Pancreas (tissue), 10 donors: ENCODE data around the gene PCK2. TPM values are rescaled to one million over a fixed set of nuclear protein-coding genes. Genes with fewer than 3 reads are reported as not detected.
A peak's percentile ranks its signal among the peaks of the same experiment; 100 is the strongest.

ENCODE experiments used
- ATAC-seq, 4 donors: fragments of 200-7000 bp; cut with Tn5 transposase; one replicate each; pipeline versions ENCODE4 v1.8.0 to v1.9.1; 2020; ENCODE audit warnings: mild to moderate bottlenecking in 4 of 4, moderate library complexity in 4 of 4
- DNase-seq, 6 donors: peaks; one replicate each; pipeline ENCODE4 v3.0.0-alpha.2; 2020
- FAIRE-seq: peaks from 2 replicates; lab custom pipeline; 2012; peaks lifted over from hg19 to GRCh38; lab: Jason Lieb, UNC
- H3K27ac ChIP-seq, 4 donors: fragments of 200-600 bp; sonication (generic); 1 replicate in 3 of 4; 2 replicates in 1 of 4; pipeline versions ENCODE4 v1.5.0 to v1.8.0; 2020
- H3K27me3 ChIP-seq, 4 donors: fragments of 200-600 bp; one replicate each; pipeline ENCODE4 v1.8.0; 2021
- H3K36me3 ChIP-seq, 3 donors: fragments of 200-600 bp; sonication (generic) in 1 of 3; one replicate each; pipeline versions ENCODE4 v1.5.0 to v1.8.0; 2020 to 2021
- H3K4me1 ChIP-seq, 3 donors: fragments of 200-600 bp; one replicate each; pipeline ENCODE4 v1.8.0; 2021
- H3K4me3 ChIP-seq, 4 donors: fragments of 200-600 bp; sonication (generic) in 2 of 4; one replicate each; pipeline versions ENCODE4 v1.5.0 to v1.8.0; 2020 to 2021
- H3K9me3 ChIP-seq, 4 donors: fragments of 200-600 bp; one replicate each; pipeline ENCODE4 v1.8.0; 2021
- WGBS, 2 donors: extraction: QIAGEN DNeasy Blood & Tissue Kit; methylation state at CpG; one replicate each; pipeline ENCODE4 v1.1.7; 2013; 5-methylcytosine and 5-hydroxymethylcytosine counted together
- intact Hi-C, 3 donors: fragments of 100-400 bp; cut with DNase I; formaldehyde crosslinking; loops; one replicate each; pipeline versions ENCODE4 v1.11.1 to v1.14.2; 2022
- microRNA-seq, 2 donors: library from miRNA; unstranded; fragments of <30 nt; microRNA quantifications; one replicate each; pipeline versions ENCODE4 to v1.1.0, GENCODE V29; 2019 to 2020
- polyA plus RNA-seq, 2 donors: library from polyadenylated mRNA; stranded (reverse); fragments of 200-250 nt; gene quantifications; one replicate each; pipeline ENCODE4 v1.2.3, GENCODE V29; 2013
- total RNA-seq, 6 donors: library from RNA; stranded (reverse); fragmentation: NEBNext Ultra II Directional in 4 of 6; extraction: Animal tissue kit (Norgen Biotek cat#: 25700) in 4 of 6; gene quantifications; one replicate each; pipeline versions ENCODE4 v1.2.1 to v1.2.4, GENCODE V29; 2021 to 2023
- TF ChIP-seq, protein P1 (sequence below), 4 donors: fragments of 200-600 bp; sonication (generic) in 3 of 4; IDR thresholded peaks; one replicate each; pipeline versions ENCODE4 v1.5.0 to v1.8.0; 2021; ENCODE audit warnings: antibody characterized with exemption in 4 of 4
- donor health status: healthy with polysubstance abuse.
- donor health status: DM: no; HTN: no; CAD: no; lungs with moderate emphysema.
- donor health status: DM: no; HTN: no; CAD: no.
- donor health status: control.
- donor health status: control.
- donor health status: Bipolar disorder and iron deficiency.
- donor health status: DM: yes; HTN: yes; CAD: no.
- donor health status: DM: no; HTN: no; CAD: no.
- donor health status: DM: no; HTN: no; CAD: no.
- donor health status: DM: yes; HTN: yes; CAD: no.

The PCK2 gene
- total and polyA plus RNA-seq, 8 donors, result 12.8 to 146 (median 21.0) TPM

DNA sequence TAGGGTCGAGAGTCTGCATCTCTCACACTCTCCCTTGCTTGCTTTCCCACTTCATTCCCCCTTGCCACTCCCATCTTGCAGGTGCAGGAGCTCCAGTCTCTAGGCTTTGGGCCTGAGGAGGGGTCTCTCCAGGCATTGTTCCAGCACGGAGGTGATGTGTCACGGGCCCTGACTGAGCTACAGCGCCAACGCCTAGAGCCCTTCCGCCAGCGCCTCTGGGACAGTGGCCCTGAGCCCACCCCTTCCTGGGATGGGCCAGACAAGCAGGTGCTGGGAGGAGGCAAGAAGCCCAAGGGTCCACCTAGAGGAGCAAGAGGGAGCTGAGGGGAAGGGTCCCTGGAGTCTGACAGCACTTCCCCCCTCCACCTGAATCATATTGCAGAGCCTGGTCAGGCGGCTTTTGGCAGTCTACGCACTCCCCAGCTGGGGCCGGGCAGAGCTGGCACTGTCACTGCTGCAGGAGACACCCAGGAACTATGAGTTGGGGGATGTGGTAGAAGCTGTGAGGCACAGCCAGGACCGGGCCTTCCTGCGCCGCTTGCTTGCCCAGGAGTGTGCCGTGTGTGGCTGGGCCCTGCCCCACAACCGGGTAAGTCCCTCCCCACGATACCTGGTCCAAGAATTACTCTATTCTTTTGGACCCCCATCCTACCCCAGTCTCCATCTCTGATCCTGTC, 57.4 kb downstream of the PCK2 start:
- H3K36me3 ChIP-seq, result peaks cover 3 to 59% (median 37%) of the 10 kb centered on the region in 3 donors
- no peak for ATAC-seq
- no peak overlapping the region for H3K27ac ChIP-seq
- intact Hi-C loops, result no loop called here
- H3K4me3 ChIP-seq, result no peak overlapping the region
- TF ChIP-seq, protein P1, sequence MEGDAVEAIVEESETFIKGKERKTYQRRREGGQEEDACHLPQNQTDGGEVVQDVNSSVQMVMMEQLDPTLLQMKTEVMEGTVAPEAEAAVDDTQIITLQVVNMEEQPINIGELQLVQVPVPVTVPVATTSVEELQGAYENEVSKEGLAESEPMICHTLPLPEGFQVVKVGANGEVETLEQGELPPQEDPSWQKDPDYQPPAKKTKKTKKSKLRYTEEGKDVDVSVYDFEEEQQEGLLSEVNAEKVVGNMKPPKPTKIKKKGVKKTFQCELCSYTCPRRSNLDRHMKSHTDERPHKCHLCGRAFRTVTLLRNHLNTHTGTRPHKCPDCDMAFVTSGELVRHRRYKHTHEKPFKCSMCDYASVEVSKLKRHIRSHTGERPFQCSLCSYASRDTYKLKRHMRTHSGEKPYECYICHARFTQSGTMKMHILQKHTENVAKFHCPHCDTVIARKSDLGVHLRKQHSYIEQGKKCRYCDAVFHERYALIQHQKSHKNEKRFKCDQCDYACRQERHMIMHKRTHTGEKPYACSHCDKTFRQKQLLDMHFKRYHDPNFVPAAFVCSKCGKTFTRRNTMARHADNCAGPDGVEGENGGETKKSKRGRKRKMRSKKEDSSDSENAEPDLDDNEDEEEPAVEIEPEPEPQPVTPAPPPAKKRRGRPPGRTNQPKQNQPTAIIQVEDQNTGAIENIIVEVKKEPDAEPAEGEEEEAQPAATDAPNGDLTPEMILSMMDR (IDR thresholded peaks at IDR 0.05), result no peak
- FAIRE-seq, result no peak
- peaks cover 0 to 7% (median 6%) of the 10 kb centered on the region in 3 donors for H3K4me1 ChIP-seq
- H3K9me3 ChIP-seq, result no peaks in the 10 kb centered on the region
- DNase-seq, result peak in 2 of 6 donors; percentile 50 to 67
- WGBS, 2 donors, result 94% methylated on average over 16 of the region's 16 CpGs
- no peaks in the 10 kb centered on the region for H3K27me3 ChIP-seq

Small RNA genes lying within 50 kb of the gene (microRNA-seq; reads per million reads assigned to microRNA genes)
- gene MIR7703, result 0 to 0.59 reads per million in 2 donors

Other genes starting within 250 kb of the PCK2 start
- 10 to 100 TPM; 10.8 to 24.8 (median 12.7) TPM for gene DHRS4, start 140.5 kb upstream of the PCK2 start, total RNA-seq
- gene DHRS4, start 140.5 kb upstream of the PCK2 start, polyA plus RNA-seq, result 10 to 100 TPM; 26.4 to 27.7 TPM
- 10 to 100 TPM; 10.3 to 16.2 (median 11.5) TPM for gene DHRS4L2, start 105.4 kb upstream of the PCK2 start, total RNA-seq
- gene DHRS4L2, start 105.4 kb upstream of the PCK2 start, polyA plus RNA-seq, result 10 to 100 TPM; 20.2 to 35.0 TPM
- under 1 TPM; 0.31 to 1.00 (median 0.71) TPM for gene CARMIL3, start 42.3 kb upstream of the PCK2 start, total RNA-seq
- 1 to 10 TPM; 2.7 to 4.0 TPM for gene CARMIL3, start 42.3 kb upstream of the PCK2 start, polyA plus RNA-seq
- gene CPNE6, start 22.7 kb upstream of the PCK2 start, total RNA-seq, result not detected
- under 1 TPM in 1 of 2 donors, not detected in 1; 0.07 TPM for gene CPNE6, start 22.7 kb upstream of the PCK2 start, polyA plus RNA-seq
- gene DCAF11, start 20.5 kb downstream of the PCK2 start, total RNA-seq, result 10 to 100 TPM; 50.1 to 78.9 (median 60.3) TPM
- 10 to 100 TPM; 34.2 to 41.6 TPM for gene DCAF11, start 20.5 kb downstream of the PCK2 start, polyA plus RNA-seq
- 1 to 10 TPM in 3 of 6 donors, under 1 TPM in 3; 0.37 to 2.4 (median 1.1) TPM for gene NRL, start 20.6 kb downstream of the PCK2 start, total RNA-seq
- gene NRL, start 20.6 kb downstream of the PCK2 start, polyA plus RNA-seq, result 1 to 10 TPM; 2.3 TPM
- 10 to 100 TPM in 1 of 6 donors, 1 to 10 TPM in 5; 2.7 to 12.0 (median 4.0) TPM for gene FITM1, start 36.3 kb downstream of the PCK2 start, total RNA-seq
- 10 to 100 TPM in 1 of 2 donors, 1 to 10 TPM in 1; 3.4 to 11.1 TPM for gene FITM1, start 36.3 kb downstream of the PCK2 start, polyA plus RNA-seq
- 100 to 1,000 TPM in 2 of 6 donors, 10 to 100 TPM in 4; 46.4 to 107 (median 68.8) TPM for gene PSME1, start 41.9 kb downstream of the PCK2 start, total RNA-seq
- gene PSME1, start 41.9 kb downstream of the PCK2 start, polyA plus RNA-seq, result 100 to 1,000 TPM in 1 of 2 donors, 10 to 100 TPM in 1; 88.9 to 132 TPM
- 10 to 100 TPM in 5 of 6 donors, 1 to 10 TPM in 1; 8.1 to 18.8 (median 13.5) TPM for gene EMC9, start 47.3 kb downstream of the PCK2 start, total RNA-seq
- 10 to 100 TPM; 52.4 to 72.6 TPM for gene EMC9, start 47.3 kb downstream of the PCK2 start, polyA plus RNA-seq
- 10 to 100 TPM; 33.9 to 90.3 (median 59.2) TPM for gene PSME2, start 52.3 kb downstream of the PCK2 start, total RNA-seq
- 100 to 1,000 TPM; 180 to 285 TPM for gene PSME2, start 52.3 kb downstream of the PCK2 start, polyA plus RNA-seq
- gene RNF31, start 53.2 kb downstream of the PCK2 start, total RNA-seq, result 10 to 100 TPM; 25.8 to 44.2 (median 37.1) TPM
- gene RNF31, start 53.2 kb downstream of the PCK2 start, polyA plus RNA-seq, result 100 to 1,000 TPM; 124 to 169 TPM
- 10 to 100 TPM; 20.3 to 60.7 (median 27.9) TPM for gene IRF9, start 67.0 kb downstream of the PCK2 start, total RNA-seq
- 10 to 100 TPM; 50.7 to 60.8 TPM for gene IRF9, start 67.0 kb downstream of the PCK2 start, polyA plus RNA-seq
- gene REC8, start 77.8 kb downstream of the PCK2 start, total RNA-seq, result 1 to 10 TPM; 3.5 to 9.9 (median 4.5) TPM
- gene REC8, start 77.8 kb downstream of the PCK2 start, polyA plus RNA-seq, result 10 to 100 TPM; 22.8 to 41.1 TPM
- gene IPO4, start 94.5 kb downstream of the PCK2 start, total RNA-seq, result 10 to 100 TPM; 24.6 to 62.0 (median 31.0) TPM
- gene IPO4, start 94.5 kb downstream of the PCK2 start, polyA plus RNA-seq, result 10 to 100 TPM; 21.3 to 29.4 TPM
- 10 to 100 TPM; 29.2 to 46.8 (median 38.4) TPM for gene TM9SF1, start 101.1 kb downstream of the PCK2 start, total RNA-seq
- gene TM9SF1, start 101.1 kb downstream of the PCK2 start, polyA plus RNA-seq, result 10 to 100 TPM; 20.5 to 34.4 TPM
- gene TSSK4, start 111.4 kb downstream of the PCK2 start, total RNA-seq, result under 1 TPM in 5 of 6 donors, not detected in 1; 0.16 to 0.66 (median 0.40) TPM
- gene TSSK4, start 111.4 kb downstream of the PCK2 start, polyA plus RNA-seq, result under 1 TPM; 0.14 to 0.46 TPM
- gene CHMP4A, start 119.2 kb downstream of the PCK2 start, total RNA-seq, result 10 to 100 TPM; 16.3 to 31.2 (median 22.4) TPM
- gene CHMP4A, start 119.2 kb downstream of the PCK2 start, polyA plus RNA-seq, result 10 to 100 TPM; 35.4 to 79.9 TPM
- gene MDP1, start 121.8 kb downstream of the PCK2 start, total RNA-seq, result 10 to 100 TPM in 2 of 6 donors, 1 to 10 TPM in 4; 7.8 to 11.9 (median 9.3) TPM
- gene MDP1, start 121.8 kb downstream of the PCK2 start, polyA plus RNA-seq, result 10 to 100 TPM; 20.4 to 31.7 TPM
- 10 to 100 TPM; 32.5 to 65.1 (median 46.9) TPM for gene NEDD8, start 138.1 kb downstream of the PCK2 start, total RNA-seq
- gene NEDD8, start 138.1 kb downstream of the PCK2 start, polyA plus RNA-seq, result 100 to 1,000 TPM in 1 of 2 donors, 10 to 100 TPM in 1; 62.8 to 118 TPM
- 10 to 100 TPM; 24.3 to 37.0 (median 28.6) TPM for gene GMPR2, start 138.6 kb downstream of the PCK2 start, total RNA-seq
- gene GMPR2, start 138.6 kb downstream of the PCK2 start, polyA plus RNA-seq, result 10 to 100 TPM; 23.6 to 48.1 TPM
- 10 to 100 TPM; 32.1 to 42.6 (median 34.4) TPM for gene TINF2, start 148.3 kb downstream of the PCK2 start, total RNA-seq
- 10 to 100 TPM; 23.8 to 43.8 TPM for gene TINF2, start 148.3 kb downstream of the PCK2 start, polyA plus RNA-seq
- gene TGM1, start 168.9 kb downstream of the PCK2 start, total RNA-seq, result 1 to 10 TPM; 1.2 to 3.8 (median 2.2) TPM
- 1 to 10 TPM; 4.8 to 5.4 TPM for gene TGM1, start 168.9 kb downstream of the PCK2 start, polyA plus RNA-seq
- gene RABGGTA, start 177.3 kb downstream of the PCK2 start, total RNA-seq, result 10 to 100 TPM; 15.4 to 21.0 (median 18.2) TPM
- 10 to 100 TPM; 49.1 to 51.5 TPM for gene RABGGTA, start 177.3 kb downstream of the PCK2 start, polyA plus RNA-seq
- 10 to 100 TPM in 3 of 6 donors, 1 to 10 TPM in 3; 6.1 to 15.3 (median 11.2) TPM for gene DHRS1, start 205.5 kb downstream of the PCK2 start, total RNA-seq
- gene DHRS1, start 205.5 kb downstream of the PCK2 start, polyA plus RNA-seq, result 10 to 100 TPM; 18.9 to 21.1 TPM
- gene NOP9, start 205.5 kb downstream of the PCK2 start, total RNA-seq, result 10 to 100 TPM in 4 of 6 donors, 1 to 10 TPM in 2; 8.8 to 13.9 (median 11.3) TPM
- gene NOP9, start 205.5 kb downstream of the PCK2 start, polyA plus RNA-seq, result 1 to 10 TPM; 6.2 to 8.7 TPM
- 10 to 100 TPM in 3 of 6 donors, 1 to 10 TPM in 3; 6.3 to 11.3 (median 9.4) TPM for gene CIDEB, start 213.7 kb downstream of the PCK2 start, total RNA-seq
- gene CIDEB, start 213.7 kb downstream of the PCK2 start, polyA plus RNA-seq, result 10 to 100 TPM in 1 of 2 donors, 1 to 10 TPM in 1; 9.2 to 15.0 TPM
- gene LTB4R2, start 215.8 kb downstream of the PCK2 start, total RNA-seq, result 1 to 10 TPM; 1.5 to 3.0 (median 2.2) TPM
- 1 to 10 TPM in 1 of 2 donors, under 1 TPM in 1; 0.73 to 3.1 TPM for gene LTB4R2, start 215.8 kb downstream of the PCK2 start, polyA plus RNA-seq
- gene LTB4R, start 217.2 kb downstream of the PCK2 start, total RNA-seq, result 1 to 10 TPM; 1.9 to 3.2 (median 2.3) TPM
- gene LTB4R, start 217.2 kb downstream of the PCK2 start, polyA plus RNA-seq, result 10 to 100 TPM; 13.0 to 15.5 TPM
- gene ADCY4, start 240.8 kb downstream of the PCK2 start, total RNA-seq, result 10 to 100 TPM in 1 of 6 donors, 1 to 10 TPM in 5; 3.2 to 10.6 (median 5.1) TPM
- gene ADCY4, start 240.8 kb downstream of the PCK2 start, polyA plus RNA-seq, result 10 to 100 TPM; 33.8 to 59.3 TPM
- 10 to 100 TPM in 1 of 6 donors, 1 to 10 TPM in 5; 3.9 to 12.1 (median 5.7) TPM for gene RIPK3, start 245.7 kb downstream of the PCK2 start, total RNA-seq
- 10 to 100 TPM; 12.9 to 13.0 TPM for gene RIPK3, start 245.7 kb downstream of the PCK2 start, polyA plus RNA-seq